Stimulated activated CD4-positive, alpha-beta T cell treated with anti-CD3 and anti-CD28 coated beads, Interleukin-15, amount 100 ng/mL, for 1 hour (primary cell): ENCODE data around the gene CPZ.
"Not testable (repeated sequence)": the region's sequence is repeated elsewhere in the genome, so short reads cannot be mapped to it uniquely, and the experiment has no call there.

Source experiments
- DNase-seq, 2 donors: peaks; one replicate each; pipeline ENCODE4 v3.0.0-alpha.2; 2020; ENCODE audit warnings: low read depth in 1 of 2, low spot score in 1 of 2

Gene CPZ

DNA sequence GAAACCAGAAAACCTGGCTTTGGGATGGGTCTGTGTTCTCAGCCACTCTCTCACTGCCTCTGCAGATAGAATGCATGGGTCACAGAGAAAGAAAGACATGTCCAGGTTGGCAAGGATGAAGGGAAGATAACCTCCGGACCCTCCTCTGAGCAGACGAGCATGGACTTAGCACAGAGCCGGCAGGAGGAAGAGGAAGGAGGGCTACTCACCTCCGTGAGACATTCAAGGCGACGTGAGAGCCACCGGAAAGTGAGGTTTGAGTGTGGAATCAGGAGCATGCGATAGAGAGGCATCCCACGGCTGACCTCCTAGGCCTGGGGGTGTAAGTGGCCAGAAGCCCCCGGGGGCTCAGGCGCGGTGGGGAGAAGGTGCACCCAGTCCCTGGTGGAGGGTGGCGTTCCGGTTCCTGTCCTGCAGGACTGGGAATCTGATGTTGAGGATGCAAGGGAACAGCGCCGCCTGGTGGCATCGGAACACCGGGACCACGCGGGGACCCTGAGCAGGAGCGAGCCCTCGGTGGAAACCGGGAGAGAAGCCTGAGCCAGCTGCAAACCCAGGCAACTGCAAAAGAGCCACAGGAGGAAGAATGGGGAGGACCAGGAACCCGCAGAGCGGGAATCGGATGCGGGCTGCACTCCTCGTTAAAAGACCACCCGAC is 43.5 kb downstream of the CPZ start:
- DNase-seq = not testable (repeated sequence)

DNA sequence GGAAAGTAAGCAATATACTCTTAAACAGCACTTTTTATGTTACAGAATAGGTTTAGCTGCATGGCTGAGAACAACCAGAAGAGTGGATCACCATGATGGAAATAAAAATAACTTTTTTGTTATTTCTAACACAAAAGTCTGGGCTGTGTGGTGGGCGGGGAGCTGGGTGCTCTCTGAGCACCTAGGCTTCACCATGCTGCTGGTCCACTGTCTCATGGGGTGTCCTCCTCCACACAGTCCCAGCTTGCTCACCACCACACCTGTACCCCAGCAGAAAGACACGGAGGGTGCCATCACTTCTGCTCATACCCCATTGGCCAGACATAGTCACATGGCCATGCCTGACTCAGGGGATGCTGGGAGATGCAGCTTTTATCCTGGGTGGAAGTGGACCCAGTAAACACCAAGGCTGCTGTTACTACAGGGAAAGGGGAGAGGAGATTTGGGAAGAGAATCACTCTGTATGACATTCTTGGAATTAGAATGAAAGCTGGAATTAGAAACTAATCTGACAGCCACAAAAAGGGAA is 45.0 kb downstream of the CPZ start:
- DNase-seq = no peak

DNA sequence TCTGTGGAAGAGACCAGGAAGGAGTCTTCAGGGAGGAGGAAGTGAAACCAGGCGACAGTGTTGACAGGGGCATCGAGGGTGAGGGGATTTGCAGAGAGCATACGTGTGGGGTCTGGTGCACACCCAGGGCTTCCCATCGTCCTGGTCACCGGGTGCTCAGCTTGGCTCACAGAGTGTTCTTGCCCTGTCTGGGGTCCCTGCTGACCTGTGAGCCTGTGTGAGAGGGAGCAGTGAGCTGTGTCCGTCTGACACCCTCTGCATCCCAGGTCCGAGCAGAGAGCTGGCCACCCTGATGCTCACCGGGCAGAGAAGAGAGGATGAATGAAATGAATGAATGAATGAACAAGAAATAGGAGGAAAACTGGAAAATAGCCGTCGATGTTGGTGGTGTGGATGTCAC is 46.5 kb downstream of the CPZ start:
- no peak for DNase-seq

DNA sequence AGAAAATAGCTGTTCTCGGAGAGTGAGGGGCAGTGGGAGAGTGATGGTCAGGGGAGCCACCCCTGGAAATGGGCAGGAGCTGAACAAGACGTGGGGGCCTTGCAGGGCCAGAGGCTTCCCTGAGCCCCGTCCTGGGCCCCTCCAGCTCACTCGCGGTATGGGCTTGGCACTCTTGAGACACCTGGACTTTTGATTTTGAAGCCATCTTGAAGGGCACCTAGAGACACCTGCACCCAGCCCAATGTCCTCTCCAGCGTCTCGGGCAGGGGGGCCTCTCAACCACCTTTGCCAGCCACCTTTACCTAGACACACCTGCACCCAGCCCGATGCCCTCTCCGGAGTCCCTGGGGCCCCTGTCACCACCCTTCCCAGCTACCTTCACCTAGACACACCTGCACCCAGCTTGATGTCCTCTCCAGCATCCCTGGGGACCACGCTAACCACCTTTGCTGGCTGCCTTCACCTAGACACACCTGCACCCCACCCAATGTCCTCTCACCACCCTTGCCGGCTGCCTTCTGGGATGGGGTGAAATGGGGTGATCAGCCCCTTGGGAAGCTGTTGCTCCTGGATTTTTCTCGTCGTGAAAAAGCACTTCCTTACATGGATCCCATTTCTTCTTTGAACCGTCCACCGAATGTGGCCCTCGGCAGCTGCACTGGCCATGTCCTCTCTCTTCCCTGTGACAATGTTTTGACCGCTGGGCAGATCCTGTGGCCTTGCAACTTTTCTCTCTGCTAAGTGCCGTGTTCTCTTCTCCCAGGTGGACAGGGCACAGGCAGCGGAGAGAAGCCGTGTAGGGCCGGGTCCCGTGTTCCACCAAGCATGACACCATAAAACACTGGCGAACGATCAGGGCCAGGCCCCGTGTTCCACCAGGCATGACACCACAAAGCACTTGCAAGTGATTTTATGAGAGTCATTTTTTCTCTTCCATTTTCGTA is 47.5 kb downstream of the CPZ start:
- no peak for DNase-seq

DNA sequence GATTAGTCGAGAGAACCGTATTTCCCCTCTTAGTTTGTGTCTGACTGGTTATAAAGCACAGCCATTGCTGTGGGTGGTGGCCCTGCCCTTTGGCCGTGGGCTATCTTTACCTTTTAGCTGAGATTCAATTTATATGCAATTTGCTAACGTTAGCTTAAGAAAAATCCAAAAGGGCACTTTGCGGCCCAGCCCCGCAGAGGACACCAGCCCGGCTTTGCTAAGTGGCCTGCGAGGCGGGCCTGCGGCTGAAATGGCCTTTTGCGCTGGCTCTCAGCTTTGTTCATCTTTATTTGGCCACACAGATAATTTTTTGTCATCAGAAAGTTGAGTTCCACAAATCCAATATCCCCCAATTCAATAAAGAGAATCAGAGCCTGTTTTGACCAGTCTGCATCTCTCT is 48.3 kb downstream of the CPZ start:
- DNase-seq = no peak

DNA sequence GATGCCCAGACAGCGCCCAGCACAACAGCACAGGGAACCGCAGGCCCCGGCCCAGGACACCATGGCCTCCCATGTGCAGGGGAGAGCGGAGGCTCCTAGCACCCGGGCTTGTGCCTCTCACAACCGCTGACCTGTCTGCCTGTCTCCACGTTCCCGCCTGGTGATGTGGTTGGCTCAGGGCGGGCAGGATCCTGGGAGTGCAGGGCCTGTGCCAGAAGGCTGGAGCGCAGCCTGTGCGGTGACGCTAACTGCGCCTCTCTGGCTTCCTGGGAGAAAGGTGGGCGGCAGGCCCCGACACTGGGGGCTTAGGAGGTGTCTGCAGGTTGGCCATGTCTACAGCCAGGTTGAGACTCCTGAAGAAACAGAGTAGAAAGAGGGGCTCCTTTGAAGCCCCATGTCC is 48.7 kb downstream of the CPZ start:
- DNase-seq = no peak

DNA sequence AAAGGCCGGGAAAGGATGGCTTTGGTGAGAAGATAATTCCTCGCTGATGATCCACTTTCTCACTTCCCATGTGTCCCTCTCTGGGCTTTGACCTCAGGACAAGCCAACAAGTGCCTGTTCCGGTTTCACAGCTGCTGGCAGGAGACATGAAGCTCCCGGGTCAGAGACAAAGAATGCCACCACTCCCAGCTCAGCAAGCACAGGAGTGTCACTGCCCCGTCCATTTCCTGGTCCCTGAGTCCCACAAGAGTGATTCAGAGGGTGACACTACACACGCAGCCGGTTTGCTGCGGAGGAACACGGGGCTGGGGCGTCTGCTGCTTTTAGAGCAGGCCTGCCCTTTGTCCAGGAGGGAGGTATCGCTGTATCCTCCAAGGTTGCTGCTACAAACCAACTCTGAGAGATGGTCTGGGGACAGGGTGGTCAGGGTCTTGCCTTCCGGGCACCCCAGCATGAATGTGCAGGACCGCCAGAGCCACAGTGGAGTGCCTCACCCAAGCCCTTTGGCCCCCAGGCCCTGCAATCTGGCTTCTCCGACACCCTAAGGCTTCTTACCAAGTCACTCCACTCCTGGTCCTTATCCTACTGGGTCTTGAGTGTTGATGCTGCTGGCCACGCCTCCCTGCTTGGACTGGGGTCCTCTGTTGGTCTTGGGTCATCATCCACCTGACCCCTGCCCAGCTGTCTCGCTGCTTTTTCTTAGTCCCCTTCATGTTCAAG is 49.5 kb downstream of the CPZ start:
- DNase-seq = no peak

DNA sequence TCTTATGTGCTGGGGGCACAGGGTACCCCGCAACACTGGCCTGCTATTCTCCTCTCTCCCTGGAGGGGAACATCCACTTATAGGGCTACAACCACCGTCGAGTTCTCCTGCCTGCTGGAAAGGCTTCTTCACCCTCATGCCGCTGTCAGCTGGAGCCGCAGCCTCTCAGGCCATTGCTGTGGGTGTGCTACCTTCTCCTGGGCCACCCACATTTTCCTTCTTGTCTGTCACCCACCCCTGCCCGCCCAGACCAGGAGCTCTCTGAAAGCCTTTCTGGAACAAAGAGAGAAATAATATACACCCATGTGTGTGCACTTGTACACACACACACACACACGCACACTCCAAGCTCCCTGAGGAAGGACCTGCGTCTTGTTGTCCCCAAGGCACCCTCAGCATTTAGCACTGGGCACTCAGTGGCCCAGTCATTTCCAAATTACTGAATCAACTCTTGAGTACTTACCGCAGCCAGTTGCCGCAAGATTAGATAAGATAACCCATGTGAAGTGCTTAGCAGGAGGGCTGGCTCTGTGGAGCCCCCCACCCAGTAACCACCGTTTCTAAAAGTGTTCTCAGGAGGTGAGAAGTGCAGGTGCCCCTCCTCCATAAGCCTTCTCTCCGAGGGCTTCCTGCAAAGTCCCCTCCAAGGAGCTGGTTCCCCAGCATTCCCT is 50.2 kb downstream of the CPZ start:
- DNase-seq = no peak

DNA sequence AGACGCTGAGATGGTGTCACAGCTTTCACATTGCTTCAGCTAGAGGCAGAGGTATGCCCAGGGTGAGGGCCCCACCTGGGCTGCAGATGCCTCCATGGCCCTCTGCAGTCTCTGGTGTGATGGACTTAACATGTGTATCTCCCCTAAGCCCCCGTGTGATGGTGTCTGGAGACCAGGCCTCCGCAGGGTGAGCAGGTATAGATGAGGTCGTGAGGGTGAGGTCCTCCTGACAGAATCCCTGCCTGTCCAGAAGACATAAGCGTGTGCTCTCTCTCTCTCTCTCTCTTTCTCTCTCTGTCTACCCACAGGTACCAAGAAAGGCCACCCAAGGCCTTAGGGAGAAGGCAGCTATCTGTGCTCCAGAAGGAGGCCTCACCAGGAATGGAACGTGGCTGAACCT is 50.9 kb downstream of the CPZ start:
- no peak for DNase-seq

DNA sequence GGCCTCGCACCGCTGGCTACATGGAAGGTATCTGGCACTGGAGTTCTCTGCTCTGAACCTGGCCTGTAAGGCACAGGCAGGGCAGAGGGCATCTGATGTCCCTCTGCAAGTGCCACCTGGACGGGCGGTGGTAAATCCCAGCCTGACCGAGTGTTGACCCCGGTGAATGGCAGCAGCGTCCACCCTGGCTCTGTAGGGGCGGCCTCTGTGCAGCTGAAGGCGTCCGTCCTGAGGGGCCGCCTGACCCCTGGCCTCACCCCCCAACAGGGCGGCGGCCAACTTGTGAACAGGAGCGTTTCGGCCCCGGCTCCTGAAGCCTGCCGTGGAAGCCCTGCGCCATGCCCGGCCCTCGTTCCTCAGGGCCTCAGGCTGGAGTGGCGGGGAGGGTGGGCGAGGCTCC is 51.4 kb downstream of the CPZ start:
- DNase-seq = no peak

DNA sequence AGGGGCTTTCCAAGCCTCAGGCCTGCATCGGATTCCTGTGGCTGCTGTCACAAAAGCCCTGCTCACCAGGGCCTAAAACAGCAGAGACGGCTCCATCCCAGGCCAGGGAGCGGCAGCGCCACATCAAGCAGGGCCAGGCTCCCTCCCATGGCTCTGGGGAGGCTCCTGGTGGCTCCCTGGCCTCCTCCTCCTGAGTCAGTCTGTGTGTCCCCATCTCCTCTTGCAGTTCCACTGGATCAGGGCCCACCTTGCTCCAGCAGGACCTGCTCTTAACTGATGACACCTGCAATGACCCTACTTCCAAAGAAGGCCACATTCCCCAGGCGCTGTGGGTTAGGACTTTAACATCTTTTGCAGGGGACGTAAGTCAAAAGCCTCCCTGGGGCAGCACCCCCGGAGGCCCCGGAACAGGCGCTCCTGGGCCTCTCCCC is 51.9 kb downstream of the CPZ start:
- DNase-seq = no peak

DNA sequence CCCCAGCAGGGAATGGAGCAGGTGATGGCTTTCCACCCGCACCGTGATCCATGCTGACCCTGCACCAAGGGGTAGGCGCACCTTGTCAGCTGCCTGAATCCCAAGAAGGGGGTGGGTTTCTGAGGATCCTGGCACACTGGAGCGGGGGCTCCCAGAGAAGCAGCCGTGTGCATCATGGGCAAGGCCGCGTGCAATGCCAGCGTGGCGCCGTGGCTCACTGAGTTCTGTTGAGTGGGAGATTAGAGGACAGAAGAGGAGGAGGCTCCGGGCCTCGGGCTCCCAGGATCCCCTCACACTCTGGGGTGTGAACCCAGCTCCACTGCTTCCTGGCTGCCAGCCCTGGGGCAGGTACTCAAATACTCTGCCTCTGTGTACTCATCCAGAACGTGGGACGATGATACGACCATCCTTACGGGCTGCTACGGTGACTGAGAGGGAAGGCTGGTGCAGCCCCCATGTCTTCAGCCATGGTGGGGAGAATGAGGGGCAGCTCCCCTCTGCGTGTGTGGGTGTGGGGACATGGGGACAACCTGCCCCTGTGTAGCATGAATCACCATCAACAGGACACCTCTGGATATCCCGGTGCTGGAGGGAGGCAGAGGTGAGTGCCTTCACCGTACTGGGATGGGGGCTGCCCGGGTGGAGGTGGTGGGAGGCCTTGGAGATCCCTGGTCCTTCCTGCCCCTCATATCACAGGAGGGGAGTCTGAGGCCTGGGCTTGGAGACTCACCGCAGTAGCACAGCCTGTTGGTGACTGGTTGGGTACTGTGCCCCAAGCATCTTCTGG is 52.6 kb downstream of the CPZ start:
- no peak for DNase-seq

DNA sequence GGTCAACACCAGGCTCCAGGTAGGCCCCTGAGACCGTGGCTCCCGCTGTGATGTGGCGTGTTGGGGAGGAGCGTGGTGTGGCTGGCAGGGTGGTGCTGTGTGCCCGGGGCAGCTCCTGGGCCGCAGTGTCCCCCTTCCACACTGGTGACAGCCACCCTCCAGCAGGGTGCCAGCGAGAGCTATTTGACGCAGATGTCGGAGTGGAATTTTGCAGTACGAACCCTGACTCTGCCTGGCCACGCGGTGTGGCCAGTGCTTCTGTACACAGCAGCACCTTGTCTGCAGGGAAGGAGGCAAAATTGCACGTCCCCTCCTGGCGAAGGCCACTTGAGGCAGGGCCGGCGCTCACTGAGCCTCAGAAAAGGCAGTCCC is 53.2 kb downstream of the CPZ start:
- no peak for DNase-seq

DNA sequence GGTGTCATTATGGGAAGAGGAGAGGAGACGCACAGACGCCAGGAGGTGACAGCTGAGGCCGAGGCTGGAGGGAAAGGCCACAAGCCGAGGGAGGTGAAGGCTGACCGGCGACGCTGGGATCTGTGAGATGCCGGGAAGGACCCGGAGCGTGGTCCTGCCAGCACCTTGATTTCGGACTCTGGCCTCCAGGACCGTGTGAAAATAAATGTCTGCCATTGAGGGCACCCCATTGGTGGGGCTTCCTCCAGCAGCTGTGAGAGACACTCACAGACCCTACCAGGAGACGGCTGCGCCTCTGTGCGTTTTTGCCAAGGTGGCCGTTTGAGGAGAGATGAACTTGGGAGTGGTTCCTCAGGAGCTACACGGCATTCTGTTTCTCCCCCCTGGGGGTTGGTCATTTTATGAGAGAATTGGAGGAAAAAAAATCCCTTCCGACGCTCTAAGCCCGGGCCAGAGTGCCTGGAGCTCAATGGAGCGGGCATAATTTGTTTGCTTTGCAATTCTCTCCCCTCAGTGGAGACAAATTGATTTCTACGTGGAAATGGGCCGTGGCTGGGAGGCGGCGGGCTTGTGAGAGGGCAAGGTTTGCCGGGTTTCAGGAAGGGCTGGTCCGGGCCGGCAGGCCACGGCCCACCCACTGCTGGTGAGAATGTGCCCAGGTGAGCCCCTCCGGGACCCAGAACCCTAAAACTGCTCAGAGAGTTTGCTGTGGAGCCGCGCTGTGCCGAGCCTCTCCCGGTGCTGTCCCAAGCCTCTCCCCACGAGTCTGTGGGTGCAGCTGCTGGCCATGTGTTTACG is 53.9 kb downstream of the CPZ start:
- no peak for DNase-seq

DNA sequence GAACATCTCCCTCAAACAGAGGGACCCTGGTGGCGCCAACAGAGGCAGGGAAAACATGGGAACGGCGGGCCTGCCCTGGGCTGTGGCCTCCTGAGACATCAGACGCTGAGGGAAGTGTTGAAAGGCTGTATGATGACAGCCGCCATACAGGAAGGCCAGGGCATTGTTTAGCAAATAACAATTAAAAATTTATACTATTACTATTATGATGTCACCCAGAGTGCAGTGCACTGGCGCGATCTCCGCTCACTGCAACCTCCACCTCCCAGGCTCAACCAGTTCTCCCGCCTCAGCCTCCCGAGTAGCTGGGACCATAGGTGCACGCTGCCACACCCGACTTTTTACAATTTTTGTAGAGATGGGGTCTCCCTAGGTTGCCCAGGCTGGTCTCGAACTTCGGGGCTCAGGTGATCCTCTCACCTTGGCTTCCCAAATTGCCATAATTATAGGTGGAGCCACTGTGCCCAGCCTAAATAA is 54.6 kb downstream of the CPZ start:
- no peak for DNase-seq

DNA sequence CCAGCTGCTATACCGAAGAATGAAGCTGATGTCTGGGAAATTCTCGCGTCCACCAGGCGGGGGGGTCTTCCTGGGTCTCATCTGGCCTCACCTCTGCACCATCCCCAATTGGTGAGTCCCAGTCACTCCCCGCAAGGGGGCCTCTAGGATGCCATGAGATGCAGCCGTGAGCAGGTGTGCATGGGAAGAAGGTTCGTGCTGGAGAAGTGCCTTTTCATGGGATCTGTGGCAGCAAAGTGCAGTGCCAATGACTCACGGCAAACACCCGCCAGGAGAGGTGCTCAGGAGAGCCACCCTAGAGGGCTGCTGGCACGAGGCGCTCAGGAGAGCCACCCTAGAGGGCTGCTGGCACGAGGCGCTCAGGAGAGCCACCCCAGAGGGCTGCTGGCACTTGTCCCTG is 55.1 kb downstream of the CPZ start:
- no peak for DNase-seq

DNA sequence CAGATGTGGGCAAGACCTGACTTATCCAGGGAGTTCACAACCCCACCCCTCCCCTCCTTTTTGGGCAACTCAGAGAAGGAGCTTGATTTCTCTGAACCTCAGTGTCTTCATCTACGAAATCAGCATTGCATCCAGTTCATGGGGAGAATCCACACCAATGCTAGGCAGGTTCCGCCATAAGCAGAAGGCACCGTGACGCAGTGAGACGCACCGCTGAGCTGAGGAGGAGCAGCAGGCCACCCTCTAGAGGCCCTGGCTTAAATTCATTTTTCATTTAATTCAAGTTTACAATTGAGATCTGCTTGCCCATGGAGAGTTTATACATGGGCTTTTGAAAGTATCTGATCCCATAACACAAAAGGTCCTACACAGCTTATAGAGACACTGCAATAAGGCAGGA is 55.7 kb downstream of the CPZ start:
- DNase-seq = no peak

DNA sequence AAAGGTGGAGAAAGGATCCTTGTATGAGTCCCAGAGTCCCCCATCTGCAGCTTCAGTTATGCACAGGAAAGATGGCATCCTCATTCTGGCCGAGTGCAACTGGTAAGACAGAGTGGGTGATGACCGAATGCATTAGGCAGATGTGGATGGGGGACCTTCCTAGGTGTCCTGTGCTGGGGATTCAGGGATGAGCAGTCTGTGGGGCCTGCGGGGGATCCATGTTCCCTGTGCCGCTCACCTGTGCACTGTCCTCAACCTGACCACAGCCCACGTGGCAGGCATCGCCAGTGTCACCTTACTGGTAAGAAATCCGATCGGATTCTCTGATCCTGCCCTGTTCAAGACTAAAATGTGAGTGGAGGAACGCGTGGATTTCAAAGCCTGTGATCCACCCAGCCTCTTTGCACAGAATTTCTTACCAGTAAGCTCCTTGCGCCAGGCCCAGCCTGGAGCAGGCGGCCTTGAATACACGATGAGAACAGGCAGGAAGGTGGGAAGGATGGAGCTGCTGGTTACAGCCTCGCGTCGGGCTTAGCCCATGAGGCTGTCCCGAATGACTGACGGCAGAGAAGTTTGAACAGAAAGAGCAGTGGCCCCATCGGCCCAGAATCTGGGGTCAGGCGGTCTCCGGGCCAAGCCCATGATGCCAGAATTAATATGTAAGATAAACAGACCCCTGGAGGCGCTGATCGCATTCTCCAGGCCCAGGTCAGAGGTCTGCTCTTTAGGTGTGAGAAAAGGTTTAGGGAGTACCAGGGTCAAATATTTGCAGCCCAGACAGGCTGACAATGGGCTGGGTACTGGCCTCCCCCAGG is 56.5 kb downstream of the CPZ start:
- no peak for DNase-seq
